A549 (cell line): ENCODE data around the gene GALNT5.

Experiments
- BHLHE40 ChIP-seq: IDR thresholded peaks from 2 replicates; pipeline ENCODE4 v1.6.1; 2012; ENCODE audit warnings: low read depth, low read length, inconsistent platforms
- CHD2 ChIP-seq: fragments of 150-350 bp; IDR thresholded peaks from 2 replicates; pipeline ENCODE4 v1.6.1; 2014; ENCODE audit warnings: low read length; ENCODE audit not compliant: partially characterized antibody
- CTCF ChIP-seq: fragments of >200 bp; sonication (Bioruptor Twin); formaldehyde crosslinking; IDR thresholded peaks from 3 replicates; pipeline ENCODE4 v1.5.1; 2016
- EP300 ChIP-seq, 2 experiments: fragments of >200 bp; sonication (Bioruptor Twin); formaldehyde crosslinking; IDR thresholded peaks; 2 replicates in 1 of 2; 3 replicates in 1 of 2; pipeline ENCODE4 v1.6.1; 2016 to 2017
- ESRRA ChIP-seq: fragments of 150-350 bp; IDR thresholded peaks from 2 replicates; pipeline ENCODE4 v1.6.1; 2014; ENCODE audit warnings: mild to moderate bottlenecking, low read length, borderline replicate concordance
- FOSL2 ChIP-seq, 2 experiments: fragments of 450-650 bp in 1 of 2; fragments of >200 bp in 1 of 2; sonication (Bioruptor Twin) in 1 of 2; formaldehyde crosslinking; IDR thresholded peaks; 2 replicates each; pipeline versions ENCODE4 v1.5.0 to v1.6.1; 2016 to 2020; ENCODE audit warnings: mild to moderate bottlenecking in 1 of 2, moderate library complexity in 1 of 2
- HDAC2 ChIP-seq: fragments of 200-600 bp; sonication (generic); IDR thresholded peaks from 2 replicates; pipeline ENCODE4 v1.6.1; 2016
- HES2 ChIP-seq: fragments of >200 bp; sonication (Bioruptor Twin); formaldehyde crosslinking; IDR thresholded peaks from 2 replicates; pipeline ENCODE4 v1.6.1; 2016
- MYC ChIP-seq: IDR thresholded peaks from 2 replicates; pipeline ENCODE4 v1.6.1; 2012; ENCODE audit warnings: mild to moderate bottlenecking, inconsistent platforms, low read length, improper control_type of control experiment, borderline replicate concordance
- POLR2A ChIP-seq: IDR thresholded peaks from 2 replicates; pipeline ENCODE4 v1.6.1; 2012; ENCODE audit warnings: mild to moderate bottlenecking, low read length
- RAD21 ChIP-seq, 2 experiments: fragments of >200 bp in 1 of 2; sonication (Bioruptor Twin) in 1 of 2; formaldehyde crosslinking in 1 of 2; IDR thresholded peaks in 1 of 2; conservative IDR thresholded peaks in 1 of 2; 2 replicates in 1 of 2; 3 replicates in 1 of 2; pipeline ENCODE4 v1.6.1; 2012 to 2018; ENCODE audit warnings: inconsistent platforms in 1 of 2
- ZNF302 ChIP-seq: fragments of 250-450 bp; sonication (Bioruptor Pico); IDR thresholded peaks from 2 replicates; pipeline ENCODE4 v1.9.0; 2021; ENCODE audit warnings: inconsistent platforms, mild to moderate bottlenecking, moderate library complexity
- ZSCAN20 ChIP-seq: fragments of 250-450 bp; sonication (Bioruptor Pico); IDR thresholded peaks from 2 replicates; pipeline ENCODE4 v1.8.0; 2022; ENCODE audit warnings: mild to moderate bottlenecking, moderate library complexity
- TF ChIP-seq, protein P1 (sequence below): fragments of 450-650 bp; IDR thresholded peaks from 2 replicates; pipeline ENCODE4 v1.6.1; 2014; ENCODE audit warnings: antibody characterized with exemption

- TF ChIP-seq POLR2A (no peak), FOSL2 (IDR thresholded peaks at IDR 0.05) (no peak), FOSL2 (CRISPR knock-in tag; IDR thresholded peaks at IDR 0.05) (no peak), BHLHE40 (no peak), CTCF (no peak), ZSCAN20 (CRISPR knock-in tag) (no peak), MYC (no peak), HDAC2 (no peak), CHD2 (no peak), EP300 (IDR thresholded peaks at IDR 0.05) (no peak), HES2 (no peak), ZNF302 (CRISPR knock-in tag) (no peak), ESRRA (no peak), RAD21 (conservative IDR thresholded peaks at IDR 0.05 in 1 of 2, IDR thresholded peaks at IDR 0.05 in 1 of 2) (no peak)
- TF ChIP-seq, protein P1, sequence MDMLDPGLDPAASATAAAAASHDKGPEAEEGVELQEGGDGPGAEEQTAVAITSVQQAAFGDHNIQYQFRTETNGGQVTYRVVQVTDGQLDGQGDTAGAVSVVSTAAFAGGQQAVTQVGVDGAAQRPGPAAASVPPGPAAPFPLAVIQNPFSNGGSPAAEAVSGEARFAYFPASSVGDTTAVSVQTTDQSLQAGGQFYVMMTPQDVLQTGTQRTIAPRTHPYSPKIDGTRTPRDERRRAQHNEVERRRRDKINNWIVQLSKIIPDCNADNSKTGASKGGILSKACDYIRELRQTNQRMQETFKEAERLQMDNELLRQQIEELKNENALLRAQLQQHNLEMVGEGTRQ = no peak
Observed at GRCh38 chr2:157363612-157364101, 106.2 kb downstream of the GALNT5 start.
